ENCODE data around the gene MBTD1.

GRCh38 chr17:51260237-51261023 lies 581 bp upstream of the MBTD1 start, which contains the start of gene UTP18:
- TF ChIP-seq POLR2A (IDR thresholded peaks at IDR 0.05), result peak in 1 of 2 donors; percentile 64
- peak in 1 of 6 experiments; percentile 18 for TF ChIP-seq CTCF (IDR thresholded peaks at IDR 0.05)
